Rectal smooth muscle tissue (tissue), 1 donor: Measurements from ENCODE around the gene NTM.
"Not testable (repeated sequence)": the region's sequence is repeated elsewhere in the genome, so short reads cannot be mapped to it uniquely, and the experiment has no call there.

Source experiments
- H3K27ac ChIP-seq: one replicate; pipeline ENCODE4 v1.7.0; 2013; ENCODE audit warnings: low read depth, low read length, inconsistent platforms
- H3K27me3 ChIP-seq: one replicate; pipeline ENCODE4 v1.7.0; 2013; ENCODE audit warnings: low read length; ENCODE audit not compliant: control insufficient read depth, insufficient read depth
- H3K36me3 ChIP-seq: one replicate; pipeline ENCODE4 v1.7.0; 2013; ENCODE audit warnings: low read length; ENCODE audit not compliant: control insufficient read depth, insufficient read depth
- H3K4me1 ChIP-seq: one replicate; pipeline ENCODE4 v1.7.0; 2013; ENCODE audit warnings: low read length; ENCODE audit not compliant: control insufficient read depth, insufficient read depth
- H3K4me3 ChIP-seq: one replicate; pipeline ENCODE4 v1.7.0; 2013; ENCODE audit warnings: low read length
- H3K9ac ChIP-seq: one replicate; pipeline ENCODE4 v1.7.0; 2013; ENCODE audit warnings: low read length

The NTM gene

GRCh38 chr11:132052342-132052741 is 681.9 kb downstream of the NTM start:
- Histone ChIP-seq H3K27me3 (no peaks in the 10 kb centered on the region), H3K4me3 (no peak overlapping the region), H3K9ac (no peak overlapping the region), H3K4me1 (peaks cover 2% of the 10 kb centered on the region), H3K27ac (no peak overlapping the region), H3K36me3 (no peaks in the 10 kb centered on the region)

- Histone ChIP-seq H3K4me3 (no peak overlapping the region), H3K4me1 (peaks cover 2% of the 10 kb centered on the region), H3K9ac (no peak overlapping the region), H3K27me3 (no peaks in the 10 kb centered on the region), H3K27ac (no peak overlapping the region), H3K36me3 (no peaks in the 10 kb centered on the region)
Observed at GRCh38 chr11:132052904-132053303, 682.5 kb downstream of the NTM start.

GRCh38 chr11:132054822-132055221 is 684.4 kb downstream of the NTM start:
- H3K4me1 ChIP-seq, result peaks cover 2% of the 10 kb centered on the region
- no peak overlapping the region for H3K27ac ChIP-seq
- H3K36me3 ChIP-seq, result no peaks in the 10 kb centered on the region
- H3K27me3 ChIP-seq, result no peaks in the 10 kb centered on the region
- H3K9ac ChIP-seq, result no peak overlapping the region
- no peak overlapping the region for H3K4me3 ChIP-seq

GRCh38 chr11:132055296-132055695 is 684.9 kb downstream of the NTM start:
- Histone ChIP-seq H3K27me3 (no peaks in the 10 kb centered on the region), H3K36me3 (no peaks in the 10 kb centered on the region), H3K9ac (no peak overlapping the region), H3K4me3 (no peak overlapping the region), H3K27ac (no peak overlapping the region), H3K4me1 (peaks cover 2% of the 10 kb centered on the region)

GRCh38 chr11:132056689-132057088 is 686.3 kb downstream of the NTM start:
- Histone ChIP-seq H3K9ac (no peak overlapping the region), H3K4me3 (no peak overlapping the region), H3K27me3 (no peaks in the 10 kb centered on the region), H3K4me1 (peaks cover 2% of the 10 kb centered on the region), H3K27ac (no peak overlapping the region), H3K36me3 (no peaks in the 10 kb centered on the region)

- no peaks in the 10 kb centered on the region for H3K27me3 ChIP-seq
- H3K27ac ChIP-seq, result no peak overlapping the region
- H3K9ac ChIP-seq, result no peak overlapping the region
- H3K36me3 ChIP-seq, result no peaks in the 10 kb centered on the region
- H3K4me1 ChIP-seq, result peaks cover 2% of the 10 kb centered on the region
- H3K4me3 ChIP-seq, result no peak overlapping the region
Observed at GRCh38 chr11:132057266-132057665, 686.9 kb downstream of the NTM start.

- no peak overlapping the region for H3K9ac ChIP-seq
- H3K27me3 ChIP-seq, result no peaks in the 10 kb centered on the region
- peaks cover 2% of the 10 kb centered on the region for H3K4me1 ChIP-seq
- no peak overlapping the region for H3K4me3 ChIP-seq
- no peak overlapping the region for H3K27ac ChIP-seq
- H3K36me3 ChIP-seq, result no peaks in the 10 kb centered on the region
Observed at GRCh38 chr11:132058211-132058772, 687.9 kb downstream of the NTM start.

- no peak overlapping the region for H3K27ac ChIP-seq
- H3K27me3 ChIP-seq, result no peaks in the 10 kb centered on the region
- no peak overlapping the region for H3K9ac ChIP-seq
- no peak overlapping the region for H3K4me3 ChIP-seq
- peaks cover 2% of the 10 kb centered on the region for H3K4me1 ChIP-seq
- no peaks in the 10 kb centered on the region for H3K36me3 ChIP-seq
Observed at GRCh38 chr11:132060567-132060966, 690.2 kb downstream of the NTM start.

- peaks cover 1% of the 10 kb centered on the region for H3K4me1 ChIP-seq
Observed at GRCh38 chr11:132062031-132062430, 691.6 kb downstream of the NTM start.

GRCh38 chr11:132062541-132062940 is 692.1 kb downstream of the NTM start:
- Histone ChIP-seq H3K27ac (no peak overlapping the region), H3K36me3 (no peaks in the 10 kb centered on the region), H3K27me3 (no peaks in the 10 kb centered on the region), H3K9ac (no peak overlapping the region), H3K4me3 (no peak overlapping the region), H3K4me1 (no peaks in the 10 kb centered on the region)

More at GRCh38 chr11:132062031-132062430, 691.6 kb downstream of the NTM start:
- Histone ChIP-seq H3K9ac (no peak overlapping the region), H3K27ac (no peak overlapping the region), H3K27me3 (no peaks in the 10 kb centered on the region), H3K4me3 (no peak overlapping the region), H3K36me3 (no peaks in the 10 kb centered on the region)

GRCh38 chr11:132064987-132065620 is 694.7 kb downstream of the NTM start:
- Histone ChIP-seq H3K9ac (no peak overlapping the region), H3K27me3 (no peaks in the 10 kb centered on the region), H3K4me3 (no peak overlapping the region), H3K4me1 (no peaks in the 10 kb centered on the region), H3K36me3 (no peaks in the 10 kb centered on the region), H3K27ac (no peak overlapping the region)

GRCh38 chr11:132068556-132068955 is 698.1 kb downstream of the NTM start:
- Histone ChIP-seq H3K9ac (no peak overlapping the region), H3K27ac (no peak overlapping the region), H3K27me3 (no peaks in the 10 kb centered on the region), H3K4me3 (no peak overlapping the region), H3K36me3 (no peaks in the 10 kb centered on the region), H3K4me1 (no peaks in the 10 kb centered on the region)

GRCh38 chr11:132069593-132069992 is 699.2 kb downstream of the NTM start:
- not testable (repeated sequence) for H3K36me3 ChIP-seq, H3K4me1 ChIP-seq, H3K4me3 ChIP-seq, H3K9ac ChIP-seq, H3K27ac ChIP-seq, H3K27me3 ChIP-seq
